Smooth muscle cell (in vitro differentiated cells): ENCODE data around the gene TCFL5. TPM values are rescaled to one million over a fixed set of nuclear protein-coding genes. Genes with fewer than 3 reads are reported as not detected.
A peak's percentile ranks its signal among the peaks of the same experiment; 100 is the strongest.

Source experiments
- DNase-seq: peaks from one replicate; lab custom pipeline; 2025; ENCODE audit not compliant: unreplicated experiment; lab: John Stamatoyannopoulos, UW
- H2AFZ ChIP-seq: fragments of 200-600 bp; sonication (generic); 2 replicates; pipeline ENCODE4 v1.6.0; 2016; ENCODE audit warnings: antibody characterized with exemption, low read depth, mild to moderate bottlenecking
- H3F3A ChIP-seq: fragments of 200-600 bp; sonication (generic); 2 replicates; pipeline ENCODE4 v1.6.0; 2017; ENCODE audit warnings: antibody characterized with exemption, low read depth
- H3K27ac ChIP-seq: fragments of 200-600 bp; sonication (generic); 2 replicates; pipeline ENCODE4 v1.5.1; 2016; ENCODE audit warnings: low read depth, mild to moderate bottlenecking
- H3K27me3 ChIP-seq: fragments of 200-600 bp; sonication (generic); 2 replicates; pipeline ENCODE4 v1.6.1; 2016; ENCODE audit warnings: low read depth, mild to moderate bottlenecking
- H3K36me3 ChIP-seq: fragments of 200-600 bp; sonication (generic); 2 replicates; pipeline ENCODE4 v1.5.1; 2016; ENCODE audit warnings: low read depth
- H3K4me1 ChIP-seq: fragments of 200-600 bp; sonication (generic); 2 replicates; pipeline ENCODE4 v1.5.1; 2016; ENCODE audit warnings: low read depth
- H3K4me2 ChIP-seq: fragments of 200-600 bp; sonication (generic); 2 replicates; pipeline ENCODE4 v1.6.0; 2016; ENCODE audit warnings: mild to moderate bottlenecking
- H3K4me3 ChIP-seq: fragments of 200-600 bp; sonication (generic); 2 replicates; pipeline ENCODE4 v1.5.1; 2016; ENCODE audit warnings: mild to moderate bottlenecking
- H3K79me2 ChIP-seq: fragments of 200-600 bp; sonication (generic); 2 replicates; pipeline ENCODE4 v1.6.0; 2016; ENCODE audit warnings: low read depth, mild to moderate bottlenecking
- H3K9ac ChIP-seq: fragments of 200-600 bp; sonication (generic); 2 replicates; pipeline ENCODE4 v1.6.0; 2016; ENCODE audit warnings: low read depth
- H3K9me3 ChIP-seq: fragments of 200-600 bp; sonication (generic); replicated peaks from 2 replicates; pipeline ENCODE4 v1.5.1; 2016; ENCODE audit warnings: low read depth
- H4K20me1 ChIP-seq: fragments of 200-600 bp; sonication (generic); 2 replicates; pipeline ENCODE4 v1.6.0; 2016; ENCODE audit warnings: low read depth
- WGBS: methylation state at CpG from one replicate; pipeline ENCODE4 v1.1.7; 2016; ENCODE audit warnings: low lambda C conversion rate; 5-methylcytosine and 5-hydroxymethylcytosine counted together
- polyA plus RNA-seq: library from polyadenylated mRNA; unstranded; fragments of >200 nt; fragmentation: Nextera tagmentation; extraction: Ambion mirVana; gene quantifications from 2 replicates; pipeline ENCODE4 v1.2.1, GENCODE V29; 2016
- total RNA-seq: library from RNA; depleted of rRNA; stranded (reverse); fragments of >200 nt; gene quantifications from 2 replicates; pipeline ENCODE4 v1.2.3, GENCODE V29; 2014
- TF ChIP-seq, protein P1 (sequence below): fragments of 200-600 bp; sonication (generic); IDR thresholded peaks from 2 replicates; pipeline ENCODE4 v1.5.1; 2017; ENCODE audit warnings: borderline replicate concordance, mild to moderate bottlenecking, antibody characterized with exemption; ENCODE audit not compliant: insufficient read depth, poor library complexity, severe bottlenecking

TCFL5 gene
- total and polyA plus RNA-seq, 2 experiments from 2014 or later, result 9.5 to 12.5 TPM

DNA sequence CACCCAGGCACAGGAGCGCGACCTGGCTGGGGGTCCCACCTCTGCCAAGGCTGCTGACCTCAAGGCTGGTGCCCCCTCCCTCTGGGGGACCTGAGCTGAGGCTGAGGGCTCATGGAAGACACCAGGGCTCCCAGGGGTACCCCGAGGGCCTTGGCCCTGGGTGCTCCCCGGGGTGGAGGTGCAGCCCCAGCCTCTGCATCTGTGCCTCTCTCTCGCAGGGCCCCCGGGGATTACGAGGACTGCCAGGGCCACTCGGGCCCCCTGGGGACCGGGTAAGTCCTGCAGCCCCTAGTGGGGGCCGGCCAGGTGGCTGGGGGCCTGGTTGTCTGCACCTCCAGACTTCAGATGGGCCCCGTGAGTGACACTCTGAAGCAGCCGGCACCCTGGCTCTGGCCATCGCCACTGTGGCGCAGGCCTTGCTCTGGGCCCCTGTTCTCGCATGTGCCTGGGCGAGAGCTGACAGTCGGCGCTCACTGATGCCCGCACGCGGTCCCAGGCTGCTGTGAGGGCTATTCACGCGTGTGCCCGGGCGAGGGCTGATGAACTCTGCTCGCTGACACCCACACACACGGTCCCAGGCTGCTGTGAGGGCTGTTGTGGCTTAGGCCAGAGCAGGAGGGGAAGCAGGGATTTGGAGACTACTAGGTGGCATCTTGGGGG lies 35.5 kb downstream of the TCFL5 start:
- WGBS, result 97% methylated on average over 26 of the region's 27 CpGs
- H3F3A ChIP-seq, result no peaks in the 10 kb centered on the region
- no peak overlapping the region for H3K4me2 ChIP-seq
- no peaks in the 10 kb centered on the region for H3K9me3 ChIP-seq
- H3K36me3 ChIP-seq, result no peaks in the 10 kb centered on the region
- TF ChIP-seq, protein P1, sequence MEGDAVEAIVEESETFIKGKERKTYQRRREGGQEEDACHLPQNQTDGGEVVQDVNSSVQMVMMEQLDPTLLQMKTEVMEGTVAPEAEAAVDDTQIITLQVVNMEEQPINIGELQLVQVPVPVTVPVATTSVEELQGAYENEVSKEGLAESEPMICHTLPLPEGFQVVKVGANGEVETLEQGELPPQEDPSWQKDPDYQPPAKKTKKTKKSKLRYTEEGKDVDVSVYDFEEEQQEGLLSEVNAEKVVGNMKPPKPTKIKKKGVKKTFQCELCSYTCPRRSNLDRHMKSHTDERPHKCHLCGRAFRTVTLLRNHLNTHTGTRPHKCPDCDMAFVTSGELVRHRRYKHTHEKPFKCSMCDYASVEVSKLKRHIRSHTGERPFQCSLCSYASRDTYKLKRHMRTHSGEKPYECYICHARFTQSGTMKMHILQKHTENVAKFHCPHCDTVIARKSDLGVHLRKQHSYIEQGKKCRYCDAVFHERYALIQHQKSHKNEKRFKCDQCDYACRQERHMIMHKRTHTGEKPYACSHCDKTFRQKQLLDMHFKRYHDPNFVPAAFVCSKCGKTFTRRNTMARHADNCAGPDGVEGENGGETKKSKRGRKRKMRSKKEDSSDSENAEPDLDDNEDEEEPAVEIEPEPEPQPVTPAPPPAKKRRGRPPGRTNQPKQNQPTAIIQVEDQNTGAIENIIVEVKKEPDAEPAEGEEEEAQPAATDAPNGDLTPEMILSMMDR, result no peak
- no peaks in the 10 kb centered on the region for H3K79me2 ChIP-seq
- H3K9ac ChIP-seq, result no peak overlapping the region
- no peaks in the 10 kb centered on the region for H4K20me1 ChIP-seq
- H3K27me3 ChIP-seq, result no peaks in the 10 kb centered on the region
- H3K4me3 ChIP-seq, result no peak overlapping the region
- no peak overlapping the region for H2AFZ ChIP-seq
- no peak for DNase-seq
- H3K4me1 ChIP-seq, result peaks cover 4% of the 10 kb centered on the region
- H3K27ac ChIP-seq, result no peak overlapping the region

DNA sequence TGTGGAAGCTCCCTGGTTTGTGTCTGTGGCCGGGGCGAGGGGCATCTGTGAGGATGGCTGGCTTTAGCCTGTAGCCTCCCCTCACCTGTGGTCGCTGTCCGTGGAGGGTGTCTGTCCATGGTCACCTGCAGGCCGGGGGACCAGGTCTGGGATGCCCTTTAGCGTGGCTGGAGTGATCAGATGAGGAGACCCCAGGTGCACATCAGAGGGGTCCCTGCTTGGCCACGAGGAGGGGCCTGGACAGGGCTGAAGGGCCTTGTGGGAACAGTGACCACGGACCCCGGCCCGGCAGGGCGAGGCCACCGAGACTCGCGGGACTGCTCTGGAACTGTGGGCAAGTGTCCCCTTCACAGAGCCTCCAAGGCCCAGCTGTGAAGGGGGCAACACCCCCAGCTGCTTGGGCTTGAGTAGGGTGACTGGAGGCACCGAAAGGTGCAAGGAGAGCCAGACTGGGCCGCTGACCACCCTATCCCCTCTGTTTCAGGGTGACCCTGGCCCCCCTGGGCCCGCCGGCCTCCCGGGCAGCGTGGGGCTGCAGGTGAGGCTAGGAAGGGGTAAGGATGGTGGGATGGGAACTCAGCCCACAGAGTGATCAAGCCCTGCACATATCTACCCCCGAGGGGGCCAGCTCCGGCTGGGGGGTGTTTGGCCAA lies 36.2 kb downstream of the TCFL5 start:
- Histone ChIP-seq H2AFZ (no peak overlapping the region), H3K4me1 (peaks cover 4% of the 10 kb centered on the region), H3K79me2 (no peaks in the 10 kb centered on the region), H3K4me3 (no peak overlapping the region), H3K9me3 (no peaks in the 10 kb centered on the region), H3K27me3 (no peaks in the 10 kb centered on the region), H4K20me1 (no peaks in the 10 kb centered on the region), H3K27ac (no peak overlapping the region), H3K4me2 (no peak overlapping the region), H3F3A (no peaks in the 10 kb centered on the region), H3K9ac (no peak overlapping the region), H3K36me3 (no peaks in the 10 kb centered on the region)
- DNase-seq, result no peak
- whole genome bisulfite sequencing, result 95% methylated on average over 22 of the region's 22 CpGs
- TF ChIP-seq, protein P1, result no peak

DNA sequence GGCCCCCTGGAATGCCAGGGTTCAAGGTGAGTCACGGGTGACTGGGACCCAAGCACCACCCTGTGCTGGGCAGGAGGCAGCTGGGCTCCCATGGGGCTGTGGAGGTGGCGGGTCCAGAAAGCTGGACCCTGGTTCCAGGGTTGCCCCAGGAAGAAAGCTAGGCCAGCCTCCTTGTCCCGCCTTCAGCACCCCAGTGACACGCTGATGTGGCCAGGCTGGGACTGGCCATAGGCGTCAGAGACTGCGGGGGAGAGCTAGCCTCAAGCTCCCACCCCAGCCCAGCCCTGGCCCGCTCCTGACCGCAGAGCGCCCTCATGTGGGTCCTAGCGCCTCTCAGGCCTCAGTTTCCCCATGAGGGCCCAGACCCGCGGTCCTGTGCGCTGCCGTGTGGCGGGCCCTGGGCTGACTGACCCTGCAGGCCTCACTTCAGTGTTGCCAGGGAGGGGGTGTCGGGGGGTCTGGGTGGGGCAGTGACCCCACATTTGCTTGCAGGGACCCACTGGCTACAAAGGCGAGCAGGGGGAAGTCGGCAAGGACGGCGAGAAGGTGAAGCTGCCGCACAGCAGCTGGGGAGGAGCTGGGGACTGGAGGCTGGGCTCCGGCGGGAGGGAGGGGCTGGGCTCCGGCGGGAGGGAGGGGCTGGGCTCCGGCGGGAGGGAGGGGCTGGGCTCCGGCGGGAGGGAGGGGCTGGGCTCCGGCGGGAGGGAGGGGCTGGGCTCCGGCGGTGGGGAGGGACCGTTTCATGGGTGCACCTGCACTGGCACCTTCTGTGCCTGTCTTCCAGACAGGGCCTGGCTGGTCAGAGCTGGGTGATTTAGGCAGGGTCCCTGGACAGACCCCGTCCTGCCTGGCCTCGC lies 36.9 kb downstream of the TCFL5 start:
- no peaks in the 10 kb centered on the region for H3K9me3 ChIP-seq
- WGBS, result 57% methylated on average over 22 of the region's 36 CpGs
- DNase-seq, result no peak
- H3K27ac ChIP-seq, result no peak overlapping the region
- H3K9ac ChIP-seq, result no peak overlapping the region
- H4K20me1 ChIP-seq, result no peaks in the 10 kb centered on the region
- TF ChIP-seq, protein P1, result no peak
- peak overlapping the region; percentile 49 for H3K4me3 ChIP-seq
- peaks cover 4% of the 10 kb centered on the region for H3K4me1 ChIP-seq
- H2AFZ ChIP-seq, result no peak overlapping the region
- H3K79me2 ChIP-seq, result no peaks in the 10 kb centered on the region
- peak overlapping the region; percentile 95 for H3K4me2 ChIP-seq
- no peaks in the 10 kb centered on the region for H3F3A ChIP-seq
- no peaks in the 10 kb centered on the region for H3K36me3 ChIP-seq
- H3K27me3 ChIP-seq, result no peaks in the 10 kb centered on the region
